ENCODE measurements around the gene ST3GAL5.

ST3GAL5 gene

DNA sequence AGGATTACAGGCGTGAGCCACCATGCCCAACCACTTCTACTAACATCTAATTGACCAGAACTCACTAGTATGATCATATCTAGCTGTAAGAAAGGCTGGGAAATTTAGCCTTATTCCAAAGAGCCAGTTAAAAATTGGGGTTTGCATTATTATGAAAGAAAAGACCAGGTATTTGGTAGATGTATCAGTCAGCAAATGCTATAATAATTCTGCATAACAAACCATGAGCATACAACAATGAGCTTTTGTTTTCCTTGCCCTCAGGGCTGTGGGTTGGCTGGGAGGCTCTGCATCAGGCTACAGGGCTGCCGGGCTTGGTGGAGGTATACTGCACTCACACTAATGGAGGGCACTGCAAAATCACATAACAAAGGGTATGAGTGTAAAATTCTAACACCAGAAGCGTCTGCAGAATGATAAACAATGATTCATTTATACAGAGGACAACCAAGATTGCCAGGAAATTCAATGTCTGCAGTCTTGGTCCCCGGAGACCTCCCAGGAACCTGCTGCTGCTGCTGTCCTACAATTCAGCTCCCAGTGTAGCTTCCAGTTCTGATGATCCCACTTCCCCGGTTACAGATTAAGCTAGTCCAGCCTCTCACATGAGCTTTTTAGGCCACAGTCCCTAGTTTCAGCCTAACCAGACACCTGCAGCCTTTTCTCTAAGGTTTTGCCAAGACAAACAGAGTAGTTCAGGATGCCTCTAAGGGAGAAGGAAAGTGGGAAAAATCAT lies 32.2 kb upstream of the ST3GAL5 start:
- no peak overlapping the region for H3K9ac ChIP-seq
- H3K27me3 ChIP-seq, result no peaks in the 10 kb centered on the region
- H3K9me3 ChIP-seq, result no peaks in the 10 kb centered on the region
- no peak overlapping the region for H3K27ac ChIP-seq
- no peak overlapping the region for H3K4me3 ChIP-seq
- H3K4me1 ChIP-seq, result peaks cover 35% of the 10 kb centered on the region
- H3K36me3 ChIP-seq, result no peaks in the 10 kb centered on the region
- no peak for TF ChIP-seq Cebpa-rat (IDR thresholded peaks at IDR 0.05)
- H3K4me2 ChIP-seq, result peak overlapping the region; percentile 63
- H4K20me1 ChIP-seq, result no peaks in the 10 kb centered on the region

DNA sequence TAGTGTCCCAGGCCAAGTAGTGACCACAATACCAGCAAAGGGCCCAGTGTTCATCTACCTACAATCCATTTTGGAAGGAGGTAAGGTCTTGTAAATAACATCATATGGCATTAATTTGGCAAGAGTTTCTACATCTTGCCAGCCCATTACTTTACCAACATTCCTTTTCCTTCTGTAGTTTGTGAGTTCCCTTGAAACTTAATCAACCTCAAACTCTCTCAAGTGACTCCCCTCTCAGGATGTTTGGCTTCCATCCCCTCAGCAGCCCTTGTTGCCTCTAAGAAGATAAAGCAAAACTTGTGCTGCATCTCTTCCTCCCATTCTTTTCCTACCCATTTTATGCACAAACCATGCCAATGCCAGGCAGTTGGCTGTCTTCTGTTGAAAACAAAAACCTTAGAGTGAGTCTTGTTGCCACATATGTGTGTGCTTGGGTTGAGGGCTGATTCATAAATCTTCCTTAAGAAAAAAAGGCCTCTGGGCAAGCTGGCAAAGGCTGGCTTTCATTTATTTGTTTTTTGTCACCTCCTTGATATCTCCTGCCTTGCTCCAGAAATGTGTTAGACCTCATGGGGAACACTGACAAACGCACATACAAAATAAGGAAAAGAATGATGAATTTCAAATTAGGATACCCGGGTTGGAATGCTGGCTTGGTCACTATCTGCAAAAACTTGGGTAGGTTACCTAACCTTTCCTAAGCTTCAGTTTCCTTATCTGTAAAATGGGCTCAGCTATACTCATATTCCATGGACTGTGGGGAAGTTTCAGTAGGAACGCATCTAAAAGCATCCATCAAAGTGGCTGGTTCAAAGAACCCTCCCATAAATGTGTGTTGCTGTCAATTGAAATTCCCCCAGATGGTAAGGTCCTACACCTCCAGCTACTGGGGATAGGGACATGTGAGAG lies 29.4 kb upstream of the ST3GAL5 start:
- H3K27me3 ChIP-seq, result no peaks in the 10 kb centered on the region
- no peaks in the 10 kb centered on the region for H4K20me1 ChIP-seq
- H3K27ac ChIP-seq, result no peak overlapping the region
- no peaks in the 10 kb centered on the region for H3K36me3 ChIP-seq
- H3K4me2 ChIP-seq, result no peak overlapping the region
- no peak overlapping the region for H3K4me3 ChIP-seq
- no peaks in the 10 kb centered on the region for H3K9me3 ChIP-seq
- H3K9ac ChIP-seq, result no peak overlapping the region
- TF ChIP-seq Cebpa-rat (IDR thresholded peaks at IDR 0.05), result no peak
- H3K4me1 ChIP-seq, result peaks cover 41% of the 10 kb centered on the region

DNA sequence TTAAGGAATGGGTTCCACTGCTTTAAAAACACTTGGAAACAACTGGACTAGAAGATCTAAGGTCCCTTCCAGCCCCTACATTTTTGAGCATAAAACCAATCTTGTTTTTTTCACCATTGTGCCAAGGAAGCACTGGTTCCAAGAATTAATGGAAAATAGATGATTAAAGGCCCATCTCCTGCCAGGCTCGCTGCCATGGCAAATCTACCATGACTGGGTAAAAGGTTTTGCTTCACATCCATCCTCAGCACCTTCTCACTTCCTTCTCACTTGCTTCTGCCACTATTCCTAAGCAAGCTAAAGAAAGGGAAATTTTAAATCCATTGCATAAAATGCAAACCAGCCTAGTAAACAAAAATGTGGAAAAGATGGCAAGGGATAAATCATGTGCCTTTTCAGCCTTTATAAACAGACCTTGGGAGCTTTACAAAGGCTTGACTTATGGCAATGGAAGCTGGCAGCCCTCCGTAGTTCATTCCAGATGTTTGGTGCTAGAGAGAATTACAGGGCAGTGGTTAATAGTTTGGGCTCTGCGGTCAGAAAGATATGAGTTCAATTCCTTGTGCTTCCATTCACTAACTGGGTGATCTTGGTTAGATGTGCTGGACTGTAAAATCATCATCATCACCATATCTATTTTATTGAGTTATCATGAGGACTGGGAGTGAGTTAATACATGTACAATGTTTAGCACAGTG lies 27.0 kb upstream of the ST3GAL5 start:
- H3K4me3 ChIP-seq, result no peak overlapping the region
- H3K27ac ChIP-seq, result no peak overlapping the region
- no peak for TF ChIP-seq Cebpa-rat (IDR thresholded peaks at IDR 0.05)
- no peaks in the 10 kb centered on the region for H4K20me1 ChIP-seq
- no peak overlapping the region for H3K4me2 ChIP-seq
- H3K9me3 ChIP-seq, result no peaks in the 10 kb centered on the region
- H3K4me1 ChIP-seq, result peaks cover 50% of the 10 kb centered on the region
- H3K27me3 ChIP-seq, result no peaks in the 10 kb centered on the region
- H3K9ac ChIP-seq, result no peak overlapping the region
- H3K36me3 ChIP-seq, result no peaks in the 10 kb centered on the region

DNA sequence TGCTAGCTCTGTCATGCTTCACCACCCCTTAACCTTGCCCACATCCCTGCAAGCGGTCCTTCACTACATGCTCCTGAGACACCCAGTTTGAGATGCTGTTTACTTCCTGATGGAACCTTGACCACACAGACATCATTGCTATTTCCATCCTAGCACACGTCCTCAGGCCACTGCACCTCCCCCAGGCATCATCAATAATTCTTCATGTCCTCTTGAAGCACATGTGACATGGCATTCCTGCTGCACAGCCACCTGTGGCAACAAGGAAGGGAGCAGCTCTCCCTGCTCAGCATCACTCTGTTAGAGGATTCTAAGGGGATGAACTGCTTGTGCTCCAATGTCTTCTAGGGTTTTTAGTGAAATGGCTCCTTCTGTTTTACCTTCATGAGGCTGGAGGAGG lies 26.1 kb upstream of the ST3GAL5 start:
- H3K27me3 ChIP-seq, result no peaks in the 10 kb centered on the region
- peak overlapping the region; percentile 58 for H3K4me2 ChIP-seq
- H3K36me3 ChIP-seq, result no peaks in the 10 kb centered on the region
- no peak overlapping the region for H3K9ac ChIP-seq
- no peak for TF ChIP-seq Cebpa-rat (IDR thresholded peaks at IDR 0.05)
- no peaks in the 10 kb centered on the region for H3K9me3 ChIP-seq
- H4K20me1 ChIP-seq, result no peaks in the 10 kb centered on the region
- H3K4me3 ChIP-seq, result no peak overlapping the region
- peaks cover 52% of the 10 kb centered on the region for H3K4me1 ChIP-seq
- no peak overlapping the region for H3K27ac ChIP-seq

DNA sequence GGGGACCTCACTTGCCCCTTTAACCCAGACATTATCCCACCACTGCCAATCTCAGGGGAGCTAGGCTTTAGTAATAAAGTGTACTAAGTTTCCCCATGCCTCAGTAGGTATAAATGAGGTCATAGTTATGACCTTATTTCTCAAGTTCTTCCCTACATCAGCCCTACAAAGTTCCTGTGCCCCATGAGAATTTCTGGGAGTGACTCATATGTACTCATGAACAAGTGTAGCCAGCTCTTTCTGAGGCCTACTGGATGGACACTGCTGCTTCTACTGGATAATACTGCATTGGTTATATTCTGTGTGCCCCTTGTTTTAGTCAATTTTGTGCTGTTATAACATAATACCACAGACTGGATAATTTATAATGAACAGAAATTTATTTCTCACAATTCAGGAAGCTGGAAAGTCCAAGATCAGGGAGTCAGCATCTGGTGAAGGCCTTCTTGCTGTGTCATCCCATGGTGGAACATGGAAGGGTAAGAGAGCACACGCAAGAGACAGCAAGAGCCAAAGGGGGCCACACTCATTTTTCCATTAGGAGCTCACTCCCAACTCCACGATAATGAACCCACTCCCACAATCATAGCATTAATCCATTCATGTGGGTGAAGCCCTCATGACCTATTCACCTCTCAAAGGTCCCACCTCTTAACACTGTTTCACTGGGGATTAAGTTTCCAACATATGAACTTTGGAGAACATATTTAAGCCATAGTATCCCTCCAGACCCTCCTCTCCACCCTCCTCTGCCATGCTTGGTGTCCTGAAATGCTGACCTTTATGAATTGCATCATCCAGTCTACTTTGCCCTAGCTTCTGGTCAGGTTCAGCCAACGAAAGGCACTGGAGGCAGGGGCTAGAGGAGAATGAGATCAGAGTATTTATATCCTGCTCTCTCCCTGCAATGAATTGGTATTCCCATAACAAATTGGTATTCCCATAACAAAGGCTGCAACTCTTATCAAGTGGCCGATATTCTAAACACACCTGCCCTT lies 25.4 kb upstream of the ST3GAL5 start:
- no peak for TF ChIP-seq Cebpa-rat (IDR thresholded peaks at IDR 0.05)
- Histone ChIP-seq H3K36me3 (no peaks in the 10 kb centered on the region), H4K20me1 (no peaks in the 10 kb centered on the region), H3K9ac (no peak overlapping the region), H3K4me3 (no peak overlapping the region), H3K27ac (no peak overlapping the region), H3K9me3 (no peaks in the 10 kb centered on the region), H3K4me1 (peaks cover 60% of the 10 kb centered on the region), H3K4me2 (peak overlapping the region; percentile 58), H3K27me3 (no peaks in the 10 kb centered on the region)

DNA sequence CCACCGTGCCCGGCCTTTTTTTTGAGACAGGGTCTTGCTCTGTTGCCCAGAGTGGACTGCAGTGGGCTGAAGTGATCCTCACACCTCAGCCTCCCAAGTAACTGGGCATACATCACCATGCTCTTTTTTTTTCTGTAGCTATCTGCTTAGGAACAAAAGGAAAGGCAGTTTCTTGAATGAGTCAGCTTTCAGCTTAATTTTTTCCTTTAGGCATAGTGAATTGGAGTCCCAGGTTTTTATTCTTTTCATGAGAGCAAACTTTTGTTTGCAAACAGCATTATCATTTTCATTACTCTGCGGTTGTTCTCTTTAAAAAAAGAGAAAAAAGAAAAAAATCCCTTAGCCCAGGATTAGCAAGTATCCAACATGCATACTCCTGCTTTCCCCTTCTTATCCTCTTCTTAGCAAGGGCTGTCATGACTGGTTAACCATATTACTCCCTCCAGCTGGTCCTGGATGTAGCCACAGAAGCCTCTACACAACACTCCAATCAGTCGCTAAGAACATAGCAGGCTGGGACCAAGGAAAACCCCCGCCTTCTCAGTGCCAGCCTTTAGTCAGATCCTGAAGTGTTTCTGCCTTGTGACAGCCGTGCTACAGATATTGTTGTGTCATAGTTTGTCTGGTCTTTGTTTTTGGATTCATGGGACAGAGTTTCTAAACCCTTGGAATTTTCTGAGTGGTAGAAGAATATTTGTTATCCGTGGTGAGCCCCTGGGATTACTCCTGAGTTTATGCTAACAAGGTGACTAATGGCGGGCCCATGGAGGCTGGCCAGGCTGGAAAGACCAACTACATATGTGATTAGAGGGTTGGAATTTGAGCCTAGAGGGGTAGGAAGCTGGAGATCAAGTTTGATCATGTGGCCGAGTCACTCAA lies 23.3 kb upstream of the ST3GAL5 start:
- Histone ChIP-seq H3K9ac (no peak overlapping the region; the same call in 1 of the 2 replicates), H3K27me3 (no peaks in the 10 kb centered on the region), H3K36me3 (no peaks in the 10 kb centered on the region), H3K4me2 (peak overlapping the region; percentile 81), H4K20me1 (no peaks in the 10 kb centered on the region), H3K4me1 (peaks cover 63% of the 10 kb centered on the region), H3K27ac (peak overlapping the region; percentile 62; the same call in 1 of the 2 replicates), H3K4me3 (no peak overlapping the region), H3K9me3 (no peaks in the 10 kb centered on the region)
- TF ChIP-seq Cebpa-rat (IDR thresholded peaks at IDR 0.05), result no peak

DNA sequence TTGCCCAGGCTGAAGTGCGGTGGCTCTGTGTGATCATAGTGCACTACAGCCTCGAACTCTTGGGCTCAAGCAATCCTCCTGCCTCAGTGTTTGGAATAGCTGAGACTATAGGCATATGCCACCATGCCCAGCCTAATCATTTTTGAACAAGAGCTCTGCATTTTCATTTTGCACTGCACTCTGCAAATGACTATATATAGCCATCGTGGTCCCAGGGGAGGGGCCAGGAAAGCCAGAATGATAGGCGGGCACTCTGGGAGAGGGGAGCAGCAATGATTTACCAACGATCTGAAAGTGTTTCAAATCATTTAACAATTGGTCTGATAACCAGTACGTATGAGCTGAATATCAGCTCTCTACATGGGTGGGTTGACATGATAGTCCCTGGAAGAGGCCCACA lies 22.3 kb upstream of the ST3GAL5 start:
- H3K4me1 ChIP-seq, result peaks cover 71% of the 10 kb centered on the region
- H3K9ac ChIP-seq, result peak overlapping the region; percentile 32; the same call in 1 of the 2 replicates
- H3K9me3 ChIP-seq, result no peaks in the 10 kb centered on the region
- H3K4me3 ChIP-seq, result peak overlapping the region; percentile 25; the same call in 1 of the 2 replicates
- H3K36me3 ChIP-seq, result no peaks in the 10 kb centered on the region
- H3K4me2 ChIP-seq, result peak overlapping the region; percentile 81
- H3K27ac ChIP-seq, result peak overlapping the region; percentile 62; the same call in 1 of the 2 replicates
- no peak for TF ChIP-seq Cebpa-rat (IDR thresholded peaks at IDR 0.05)
- H4K20me1 ChIP-seq, result no peaks in the 10 kb centered on the region
- no peaks in the 10 kb centered on the region for H3K27me3 ChIP-seq

DNA sequence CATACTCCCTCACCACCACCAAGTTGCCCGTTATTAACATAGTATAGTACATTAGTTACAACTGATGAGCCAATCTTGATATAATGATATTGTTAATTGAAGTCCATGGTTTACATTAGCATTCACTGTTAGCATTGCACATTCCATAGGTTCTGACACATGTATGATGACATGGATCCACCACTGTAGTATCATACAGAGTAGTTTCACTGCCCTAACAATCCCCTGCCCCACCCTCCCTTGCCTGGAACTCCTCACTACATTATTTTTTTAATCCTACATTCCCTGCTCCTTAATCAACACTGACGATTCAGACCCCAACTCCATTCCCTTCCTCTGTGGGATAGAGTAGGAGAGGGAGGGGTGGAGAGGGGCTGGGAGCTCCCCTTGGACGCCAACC lies 20.2 kb upstream of the ST3GAL5 start:
- no peak overlapping the region for H3K9ac ChIP-seq
- H3K4me1 ChIP-seq, result peaks cover 57% of the 10 kb centered on the region
- no peak overlapping the region for H3K27ac ChIP-seq
- no peaks in the 10 kb centered on the region for H4K20me1 ChIP-seq
- H3K4me2 ChIP-seq, result no peak overlapping the region
- no peak for TF ChIP-seq Cebpa-rat (IDR thresholded peaks at IDR 0.05)
- no peaks in the 10 kb centered on the region for H3K36me3 ChIP-seq
- H3K27me3 ChIP-seq, result no peaks in the 10 kb centered on the region
- no peaks in the 10 kb centered on the region for H3K9me3 ChIP-seq
- no peak overlapping the region for H3K4me3 ChIP-seq

All from BLaER1 (cell line).